PC-3 (cell line): Measurements from ENCODE around the gene ZNF423. TPM values are rescaled to one million over a fixed set of nuclear protein-coding genes. Genes with fewer than 3 reads are reported as not detected.

Source experiments
- ATAC-seq: fragments of 200-7000 bp; cut with Tn5 transposase; 2 replicates; pipeline ENCODE4 v1.9.1; 2020; ENCODE audit warnings: mild to moderate bottlenecking, moderate library complexity
- BruUV-seq: library from RNA; stranded (reverse); fragments of 400-500 nt; replicated peaks from 2 replicates; lab custom pipeline; 2021; lab: Mats Ljungman, UMichigan
- CTCF ChIA-PET: fragments of 300-600 bp; sonication (Branson Sonifier 250); formaldehyde crosslinking; loops from one replicate; lab custom pipeline; 2022; ENCODE audit warnings: antibody characterized with exemption; lab: Charles Lee
- POLR2A ChIA-PET: fragments of 300-600 bp; sonication (Branson Sonifier 250); formaldehyde crosslinking; loops from one replicate; lab custom pipeline; 2022; ENCODE audit warnings: antibody characterized with exemption; ENCODE audit not compliant: unreplicated experiment; lab: Charles Lee
- DNase-seq: peaks from one replicate; pipeline ENCODE4 v3.0.0-alpha.2; 2015
- H2AFZ ChIP-seq: fragments of 300-600 bp; sonication (generic); 2 replicates; pipeline ENCODE4 v1.6.0; 2016; ENCODE audit warnings: antibody characterized with exemption, low read length
- H3F3A ChIP-seq: fragments of 300-600 bp; sonication (generic); one replicate; pipeline ENCODE4 v1.6.0; 2017; ENCODE audit warnings: antibody characterized with exemption, low read length, control low read depth, mild to moderate bottlenecking; ENCODE audit not compliant: unreplicated experiment
- H3K27ac ChIP-seq: fragments of 300-600 bp; sonication (generic); 2 replicates; pipeline ENCODE4 v1.5.1; 2016; ENCODE audit warnings: mild to moderate bottlenecking, low read length
- H3K27me3 ChIP-seq: fragments of 300-600 bp; sonication (generic); 2 replicates; pipeline ENCODE4 v1.6.1; 2016; ENCODE audit warnings: low read length, mixed read lengths
- H3K36me3 ChIP-seq: fragments of 300-600 bp; sonication (generic); 2 replicates; pipeline ENCODE4 v1.6.1; 2016; ENCODE audit warnings: low read depth, mixed run types, low read length, mixed read lengths
- H3K4me1 ChIP-seq: fragments of 300-600 bp; sonication (generic); 2 replicates; pipeline ENCODE4 v1.5.1; 2016; ENCODE audit warnings: low read length; ENCODE audit not compliant: insufficient read depth
- H3K4me2 ChIP-seq: fragments of 300-600 bp; sonication (generic); 2 replicates; pipeline ENCODE4 v1.6.0; 2016; ENCODE audit warnings: low read length
- H3K4me3 ChIP-seq: fragments of 300-600 bp; sonication (generic); 2 replicates; pipeline ENCODE4 v1.5.1; 2016; ENCODE audit warnings: mild to moderate bottlenecking, low read length, mixed read lengths
- H3K79me2 ChIP-seq: fragments of 300-600 bp; sonication (generic); 2 replicates; pipeline ENCODE4 v1.6.1; 2017; ENCODE audit warnings: low read length, mixed read lengths
- H3K9ac ChIP-seq: fragments of 300-600 bp; sonication (generic); 2 replicates; pipeline ENCODE4 v1.6.0; 2016; ENCODE audit warnings: mild to moderate bottlenecking, low read length
- H3K9me2 ChIP-seq: fragments of 300-600 bp; sonication (generic); replicated peaks from 2 replicates; pipeline ENCODE4 v1.6.1; 2016; ENCODE audit warnings: mixed run types, low read length, mixed read lengths
- H3K9me3 ChIP-seq: fragments of 300-600 bp; sonication (generic); 2 replicates; pipeline ENCODE4 v1.6.1; 2016; ENCODE audit warnings: low read length, mixed read lengths
- H4K20me1 ChIP-seq: fragments of 300-600 bp; sonication (generic); 2 replicates; pipeline ENCODE4 v1.6.1; 2016; ENCODE audit warnings: low read length, mixed read lengths
- EZH2 ChIP-seq: fragments of 300-600 bp; sonication (generic); IDR thresholded peaks from one replicate; pipeline ENCODE4 v1.6.1; 2017; ENCODE audit warnings: antibody characterized with exemption, mild to moderate bottlenecking, low read length; ENCODE audit not compliant: unreplicated experiment
- EZH2phosphoT487 ChIP-seq: fragments of 300-600 bp; sonication (generic); IDR thresholded peaks from 2 replicates; pipeline ENCODE4 v1.6.1; 2018; ENCODE audit warnings: mild to moderate bottlenecking, antibody characterized with exemption, low read length, borderline replicate concordance
- intact Hi-C: fragments of 100-400 bp; cut with micrococcal nuclease; formaldehyde crosslinking; loops from 2 replicates; pipeline ENCODE4 v1.9.0; 2023
- total RNA-seq: library from RNA; depleted of rRNA; stranded (reverse); fragments of >200 nt; gene quantifications from 2 replicates; pipeline ENCODE4 v1.2.3, GENCODE V29; 2014
- TF ChIP-seq, protein P1 (sequence below): fragments of 300-600 bp; sonication (generic); conservative IDR thresholded peaks from 2 replicates; pipeline ENCODE4 v1.5.1; 2017; ENCODE audit warnings: antibody characterized with exemption, low read depth, mild to moderate bottlenecking, low read length

ZNF423 gene
- total RNA-seq, 1 experiment from 2014 or later, result not detected

DNA sequence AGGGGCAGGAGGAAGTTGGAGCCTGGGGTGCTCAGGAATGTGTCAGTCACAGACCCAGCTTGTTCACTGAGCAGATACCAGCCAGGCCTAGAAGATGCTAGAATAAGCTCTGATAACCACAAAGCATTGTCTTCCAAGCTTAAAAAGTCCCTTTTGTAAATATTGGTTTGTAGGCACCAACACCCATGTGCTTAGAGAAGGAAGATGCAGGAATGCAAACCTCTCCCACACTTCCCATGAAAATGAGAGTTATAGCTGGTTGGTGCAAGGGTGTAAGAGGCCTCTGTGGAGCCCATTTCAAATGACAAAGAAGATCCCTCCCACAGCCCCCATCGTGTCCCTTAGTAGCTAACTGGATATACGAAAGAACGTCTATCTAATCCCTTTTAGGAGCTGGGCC, 272.0 kb downstream of the ZNF423 start:
- Histone ChIP-seq H3K4me2 (no peak overlapping the region), H3K27ac (no peak overlapping the region), H3K27me3 (peaks cover 19% of the 10 kb centered on the region), H3F3A (no peaks in the 10 kb centered on the region), H3K4me3 (no peak overlapping the region), H3K9me2 (no peaks in the 10 kb centered on the region), H3K79me2 (no peaks in the 10 kb centered on the region), H4K20me1 (no peaks in the 10 kb centered on the region), H3K4me1 (no peaks in the 10 kb centered on the region), H3K9ac (no peak overlapping the region), H3K36me3 (no peaks in the 10 kb centered on the region), H3K9me3 (no peaks in the 10 kb centered on the region), H2AFZ (no peak overlapping the region)
- ChIA-PET CTCF (no interaction called here), POLR2A (no interaction called here)
- TF ChIP-seq EZH2 (no peak), EZH2phosphoT487 (no peak)
- TF ChIP-seq, protein P1, sequence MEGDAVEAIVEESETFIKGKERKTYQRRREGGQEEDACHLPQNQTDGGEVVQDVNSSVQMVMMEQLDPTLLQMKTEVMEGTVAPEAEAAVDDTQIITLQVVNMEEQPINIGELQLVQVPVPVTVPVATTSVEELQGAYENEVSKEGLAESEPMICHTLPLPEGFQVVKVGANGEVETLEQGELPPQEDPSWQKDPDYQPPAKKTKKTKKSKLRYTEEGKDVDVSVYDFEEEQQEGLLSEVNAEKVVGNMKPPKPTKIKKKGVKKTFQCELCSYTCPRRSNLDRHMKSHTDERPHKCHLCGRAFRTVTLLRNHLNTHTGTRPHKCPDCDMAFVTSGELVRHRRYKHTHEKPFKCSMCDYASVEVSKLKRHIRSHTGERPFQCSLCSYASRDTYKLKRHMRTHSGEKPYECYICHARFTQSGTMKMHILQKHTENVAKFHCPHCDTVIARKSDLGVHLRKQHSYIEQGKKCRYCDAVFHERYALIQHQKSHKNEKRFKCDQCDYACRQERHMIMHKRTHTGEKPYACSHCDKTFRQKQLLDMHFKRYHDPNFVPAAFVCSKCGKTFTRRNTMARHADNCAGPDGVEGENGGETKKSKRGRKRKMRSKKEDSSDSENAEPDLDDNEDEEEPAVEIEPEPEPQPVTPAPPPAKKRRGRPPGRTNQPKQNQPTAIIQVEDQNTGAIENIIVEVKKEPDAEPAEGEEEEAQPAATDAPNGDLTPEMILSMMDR, result no peak
- BruUV-seq, result no TSS peak
- ATAC-seq (no peak), DNase-seq (no peak)
- intact Hi-C loops, result no loop called here

DNA sequence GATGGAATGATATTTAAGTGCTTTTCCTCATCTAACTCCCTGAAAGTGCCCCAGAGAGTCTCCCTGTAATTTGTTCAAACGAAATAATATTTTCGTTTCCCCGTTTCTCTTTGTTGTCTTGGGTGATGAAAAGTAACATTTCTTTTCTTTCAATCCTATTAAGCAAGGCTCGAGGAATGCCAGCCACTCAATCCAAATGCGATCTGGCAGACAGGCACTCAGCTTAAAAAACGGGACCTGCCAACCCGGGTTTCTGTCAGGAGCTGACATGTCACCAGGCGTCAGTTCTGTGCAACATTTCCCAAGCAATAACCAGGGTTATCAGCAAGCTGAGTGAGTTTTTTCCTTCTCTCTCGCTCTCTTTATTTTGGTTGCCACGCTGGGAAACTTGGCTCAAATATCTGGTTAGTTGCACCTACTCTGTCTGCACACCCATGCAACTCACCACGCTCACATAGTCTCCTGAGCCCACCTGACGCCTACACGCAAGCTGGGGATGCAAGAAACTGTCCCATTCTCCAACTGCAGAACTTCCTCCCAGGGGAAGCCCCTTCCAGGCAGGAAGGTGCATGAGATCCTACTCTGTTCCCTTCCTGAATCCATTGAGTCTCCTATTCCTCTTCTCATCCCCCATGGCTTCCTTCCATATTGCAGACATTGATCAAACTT, 274.1 kb downstream of the ZNF423 start:
- no peaks in the 10 kb centered on the region for H3F3A ChIP-seq
- POLR2A ChIA-PET, result no interaction called here
- H3K36me3 ChIP-seq, result no peaks in the 10 kb centered on the region
- H3K79me2 ChIP-seq, result no peaks in the 10 kb centered on the region
- BruUV-seq, result no TSS peak
- H3K9ac ChIP-seq, result no peak overlapping the region
- no peak for DNase-seq
- H2AFZ ChIP-seq, result no peak overlapping the region
- CTCF ChIA-PET, result no interaction called here
- no peak for TF ChIP-seq EZH2phosphoT487
- TF ChIP-seq EZH2, result no peak
- TF ChIP-seq, protein P1, result no peak
- H3K4me1 ChIP-seq, result no peaks in the 10 kb centered on the region
- H3K4me3 ChIP-seq, result no peak overlapping the region
- H4K20me1 ChIP-seq, result no peaks in the 10 kb centered on the region
- H3K27me3 ChIP-seq, result peaks cover 19% of the 10 kb centered on the region
- ATAC-seq, result no peak
- H3K4me2 ChIP-seq, result no peak overlapping the region
- H3K9me3 ChIP-seq, result no peaks in the 10 kb centered on the region
- H3K27ac ChIP-seq, result no peak overlapping the region
- intact Hi-C loops, result no loop called here
- no peaks in the 10 kb centered on the region for H3K9me2 ChIP-seq

DNA sequence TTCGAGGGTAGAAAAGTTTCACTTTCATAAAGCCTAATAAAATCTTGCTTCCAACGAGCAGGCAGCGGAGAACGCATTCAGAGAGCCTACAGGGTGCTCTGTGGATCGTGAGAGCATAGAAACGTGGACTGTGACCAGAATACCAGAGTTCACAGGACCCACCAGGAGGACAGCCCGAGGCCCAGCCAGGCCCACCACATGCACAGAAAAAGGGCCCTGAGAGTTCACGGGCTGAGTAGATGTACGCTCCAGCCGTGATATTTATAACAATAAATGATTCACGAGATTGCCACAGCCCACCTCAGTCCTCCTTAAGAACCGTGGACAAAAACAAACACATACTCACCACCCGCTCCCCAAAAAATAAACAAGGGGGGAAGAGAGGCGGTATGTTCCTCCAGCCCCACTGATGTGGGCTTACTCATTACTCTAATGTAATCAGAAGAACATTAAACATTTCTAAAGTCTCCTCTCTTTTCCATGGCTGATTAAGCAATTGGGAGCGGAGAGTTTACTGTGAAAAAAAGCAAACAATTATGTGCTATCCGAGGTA, 275.1 kb downstream of the ZNF423 start:
- ATAC-seq, result no peak
- H3K27me3 ChIP-seq, result peaks cover 19% of the 10 kb centered on the region
- no peaks in the 10 kb centered on the region for H3K4me1 ChIP-seq
- H3K36me3 ChIP-seq, result no peaks in the 10 kb centered on the region
- ChIA-PET CTCF (no interaction called here), POLR2A (no interaction called here)
- H3K9me2 ChIP-seq, result no peaks in the 10 kb centered on the region
- H4K20me1 ChIP-seq, result no peaks in the 10 kb centered on the region
- no peak overlapping the region for H2AFZ ChIP-seq
- H3K27ac ChIP-seq, result no peak overlapping the region
- no peak overlapping the region for H3K9ac ChIP-seq
- no TSS peak for BruUV-seq
- H3F3A ChIP-seq, result no peaks in the 10 kb centered on the region
- H3K9me3 ChIP-seq, result no peaks in the 10 kb centered on the region
- TF ChIP-seq, protein P1, result no peak
- TF ChIP-seq EZH2 (no peak), EZH2phosphoT487 (no peak)
- no peak overlapping the region for H3K4me2 ChIP-seq
- H3K4me3 ChIP-seq, result no peak overlapping the region
- H3K79me2 ChIP-seq, result no peaks in the 10 kb centered on the region
- intact Hi-C loops, result no loop called here
- DNase-seq, result peak; percentile 3
